ENCODE results near the gene DLGAP4.

GRCh38 chr20:36350439-36350838 lies 44.3 kb downstream of the DLGAP4 start:
- TF ChIP-seq EZH2 (IDR thresholded peaks at IDR 0.05; ENCODE audit: insufficient read depth, poor library complexity, severe bottlenecking), result no peak
- no peak for TF ChIP-seq EZH2phosphoT487 (IDR thresholded peaks at IDR 0.05; ENCODE audit: insufficient read depth, low read depth)
